GM10266 (cell line): ENCODE measurements around the gene NIT1.

Experiments
- DNase-seq: peaks from one replicate; pipeline ENCODE4 v3.0.0; 2012; ENCODE audit errors: extremely low spot score
- CTCF ChIP-seq: IDR thresholded peaks from 2 replicates; pipeline ENCODE4 v1.5.1; 2012; ENCODE audit warnings: mild to moderate bottlenecking, low read depth; ENCODE audit not compliant: control insufficient read depth, insufficient read depth; ENCODE audit errors: missing control alignments

Gene NIT1

DNA sequence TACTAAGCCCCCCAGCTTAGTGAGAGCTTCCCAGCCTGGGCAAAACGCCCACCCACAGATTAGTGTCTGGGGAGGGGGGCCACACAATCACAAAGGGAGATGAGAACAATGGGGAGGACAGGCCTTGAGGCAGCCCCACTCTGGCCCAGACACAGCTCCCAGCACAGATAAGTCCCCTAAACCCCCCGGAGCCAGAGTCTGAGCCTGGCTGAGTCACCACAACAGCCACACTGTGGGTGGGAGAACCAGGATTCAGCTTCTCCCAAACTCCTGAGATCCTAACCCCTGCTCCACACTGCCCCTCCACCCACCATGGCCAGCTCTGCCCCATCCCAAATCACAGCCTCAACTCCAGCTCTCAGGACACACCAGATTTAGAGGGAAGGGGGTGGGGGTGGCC lies 32.7 kb upstream of the NIT1 start:
- no peak for DNase-seq
- TF ChIP-seq CTCF, result no peak

- TF ChIP-seq CTCF, result no peak
- DNase-seq, result no peak
Observed at GRCh38 chr1:161086457-161086856, 31.4 kb upstream of the NIT1 start.

- no peak for TF ChIP-seq CTCF
- DNase-seq, result no peak
Observed at GRCh38 chr1:161088587-161089110, 29.3 kb upstream of the NIT1 start.

- TF ChIP-seq CTCF, result no peak
- no peak for DNase-seq
Observed at GRCh38 chr1:161089251-161089924, 28.5 kb upstream of the NIT1 start, which contains the start of gene NECTIN4. NECTIN4 (minus strand) TSS chr1:161089558; CDS start chr1:161089296, 262 bp downstream.

DNA sequence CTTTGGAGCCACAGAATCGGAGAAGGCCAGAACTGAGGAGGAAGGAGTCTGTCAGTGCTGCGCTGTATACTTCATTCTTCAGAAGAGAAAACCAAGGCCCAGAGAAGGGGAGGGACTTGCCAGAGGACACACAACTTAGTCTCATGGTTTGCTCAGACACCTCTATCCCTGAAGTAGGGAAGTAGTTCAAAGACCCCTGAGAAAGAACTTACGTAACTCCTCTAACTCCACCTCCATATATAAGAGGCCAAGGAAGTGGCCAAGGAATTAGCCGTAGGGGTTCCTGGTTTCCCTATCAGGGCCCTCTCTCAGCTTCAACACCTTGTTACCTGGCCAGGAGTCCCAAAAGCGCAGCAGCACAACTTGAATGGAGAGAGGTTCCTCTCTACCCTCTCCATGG lies 28.0 kb upstream of the NIT1 start:
- no peak for TF ChIP-seq CTCF

GRCh38 chr1:161090617-161091016 lies 27.3 kb upstream of the NIT1 start:
- TF ChIP-seq CTCF, result no peak
- DNase-seq, result no peak

More for the DNA sequence above, 28.0 kb upstream of the NIT1 start:
- DNase-seq, result no peak

GRCh38 chr1:161091093-161091492 lies 26.8 kb upstream of the NIT1 start:
- no peak for TF ChIP-seq CTCF
- DNase-seq, result no peak
